Stimulated activated CD8-positive, alpha-beta memory T cell treated with anti-CD3 and anti-CD28 coated beads, Interleukin-2, amount 100 ng/mL, for 48 hours (primary cell): ENCODE results near the gene PUM2.

Experiments
- DNase-seq, 2 donors: peaks; one replicate each; pipeline ENCODE4 v3.0.0-alpha.2; 2020; ENCODE audit warnings: low read depth in 2 of 2

Gene PUM2

DNA sequence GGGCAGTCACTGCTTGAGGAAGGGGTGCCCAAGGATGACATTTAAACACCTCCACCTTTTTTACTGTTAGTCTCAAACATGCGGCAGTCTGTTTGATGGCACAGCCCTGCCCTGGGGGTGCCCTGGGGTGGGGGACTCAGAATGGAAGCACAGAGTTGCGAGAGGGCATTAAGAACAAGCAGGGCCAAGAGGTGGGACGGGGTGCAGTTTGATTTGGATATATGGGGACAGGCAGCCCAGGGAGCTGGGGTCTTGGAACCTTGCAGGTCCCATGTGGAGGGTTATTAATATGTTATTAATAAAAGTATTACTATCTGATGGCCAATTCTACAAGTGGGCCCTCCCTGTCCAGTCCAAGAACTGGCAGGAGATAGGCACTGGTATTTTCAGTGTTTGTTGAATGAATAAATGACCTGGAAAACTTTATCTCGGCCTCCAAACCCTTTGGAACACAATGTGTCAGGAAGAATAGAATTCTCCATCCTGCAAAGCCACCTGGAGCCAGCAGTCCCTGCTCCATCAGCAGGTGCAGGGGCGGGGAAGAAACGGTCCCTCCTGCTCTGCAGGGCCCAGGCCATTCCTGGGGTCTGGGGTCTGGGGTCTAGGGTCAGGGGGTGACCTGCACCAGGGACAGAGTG, 150.9 kb downstream of the PUM2 start:
- DNase-seq, result no peak

DNA sequence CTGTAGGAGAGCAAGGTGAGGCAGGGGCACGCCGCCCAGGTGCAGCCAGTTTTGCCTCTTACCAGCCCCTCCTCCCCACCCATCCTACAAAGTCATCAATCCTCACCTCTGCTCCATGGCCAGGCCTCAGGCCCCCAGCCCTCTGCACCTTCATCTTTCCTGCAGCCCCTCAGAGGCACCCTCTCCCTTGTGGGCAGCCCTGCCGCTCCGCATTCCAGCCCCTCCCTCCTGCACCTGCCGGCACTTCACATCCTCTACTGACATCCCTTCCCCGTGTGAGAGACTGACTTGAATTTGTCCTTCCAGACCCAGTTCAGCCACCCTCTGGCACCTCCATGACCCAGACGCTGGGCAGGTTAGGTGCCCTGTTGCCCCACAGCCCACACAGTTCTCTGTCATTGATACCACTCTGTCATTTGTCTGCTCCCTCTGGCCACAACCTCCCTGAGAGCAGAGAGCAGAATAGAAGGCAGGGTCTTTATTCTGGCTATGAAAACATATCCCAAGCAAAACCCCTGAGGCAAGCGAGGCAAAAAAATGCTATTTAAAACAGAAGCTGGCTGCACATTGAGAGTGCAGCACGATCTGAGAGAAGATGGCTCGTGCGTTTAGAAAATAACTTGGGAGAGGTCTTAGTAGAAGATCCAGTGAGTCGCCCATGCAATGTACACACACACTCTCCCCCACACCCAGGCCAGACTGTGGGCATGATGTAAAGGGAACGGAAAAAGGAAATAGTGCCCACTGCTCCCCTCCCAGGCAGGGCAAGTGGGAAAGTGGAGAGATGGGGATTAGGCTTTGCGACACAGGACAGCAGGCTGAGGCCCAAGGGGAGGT, 151.6 kb downstream of the PUM2 start:
- no peak for DNase-seq
